Measurements from ENCODE around the gene GSTO2.
A peak's percentile ranks its signal among the peaks of the same experiment; 100 is the strongest.

DNA sequence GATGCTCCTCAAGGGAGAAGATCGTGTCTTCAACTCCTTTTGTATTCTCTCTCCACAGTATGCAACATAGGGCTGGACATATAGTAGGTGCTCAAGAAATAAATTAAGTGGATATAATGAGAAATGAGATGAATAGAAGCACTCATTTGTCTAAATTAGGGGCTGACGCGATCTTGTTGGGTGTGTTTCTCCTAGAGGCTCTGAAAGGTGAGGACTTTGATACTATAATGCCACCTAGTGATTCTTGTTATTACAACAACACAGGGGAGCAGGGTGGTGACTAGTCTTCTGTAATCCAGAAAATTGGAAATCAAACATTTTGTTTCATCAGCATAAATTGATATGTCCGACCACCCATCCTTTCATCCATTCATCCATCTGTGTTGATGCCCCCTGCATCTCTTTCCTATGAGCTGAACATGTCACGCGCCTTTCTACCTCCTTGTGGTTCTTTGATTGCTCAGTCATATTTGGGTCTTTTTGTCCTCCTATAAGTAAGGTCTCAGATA lies 81.2 kb downstream of the GSTO2 start:
- TF ChIP-seq, protein P1, sequence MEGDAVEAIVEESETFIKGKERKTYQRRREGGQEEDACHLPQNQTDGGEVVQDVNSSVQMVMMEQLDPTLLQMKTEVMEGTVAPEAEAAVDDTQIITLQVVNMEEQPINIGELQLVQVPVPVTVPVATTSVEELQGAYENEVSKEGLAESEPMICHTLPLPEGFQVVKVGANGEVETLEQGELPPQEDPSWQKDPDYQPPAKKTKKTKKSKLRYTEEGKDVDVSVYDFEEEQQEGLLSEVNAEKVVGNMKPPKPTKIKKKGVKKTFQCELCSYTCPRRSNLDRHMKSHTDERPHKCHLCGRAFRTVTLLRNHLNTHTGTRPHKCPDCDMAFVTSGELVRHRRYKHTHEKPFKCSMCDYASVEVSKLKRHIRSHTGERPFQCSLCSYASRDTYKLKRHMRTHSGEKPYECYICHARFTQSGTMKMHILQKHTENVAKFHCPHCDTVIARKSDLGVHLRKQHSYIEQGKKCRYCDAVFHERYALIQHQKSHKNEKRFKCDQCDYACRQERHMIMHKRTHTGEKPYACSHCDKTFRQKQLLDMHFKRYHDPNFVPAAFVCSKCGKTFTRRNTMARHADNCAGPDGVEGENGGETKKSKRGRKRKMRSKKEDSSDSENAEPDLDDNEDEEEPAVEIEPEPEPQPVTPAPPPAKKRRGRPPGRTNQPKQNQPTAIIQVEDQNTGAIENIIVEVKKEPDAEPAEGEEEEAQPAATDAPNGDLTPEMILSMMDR (IDR thresholded peaks at IDR 0.05): peak; percentile 55 to 83 (median 70)
- TF ChIP-seq POLR2AphosphoS5 (IDR thresholded peaks at IDR 0.05): no peak

All from transverse colon (tissue), 4 donors.